ENCODE measurements around the gene PGA5. TPM values are rescaled to one million over a fixed set of nuclear protein-coding genes. Genes with fewer than 3 reads are reported as not detected.

Gene PGA5
- total and polyA plus RNA-seq, 12 donors = 0.28 to 1.1 (median 0.71) TPM; not detected in 4

DNA sequence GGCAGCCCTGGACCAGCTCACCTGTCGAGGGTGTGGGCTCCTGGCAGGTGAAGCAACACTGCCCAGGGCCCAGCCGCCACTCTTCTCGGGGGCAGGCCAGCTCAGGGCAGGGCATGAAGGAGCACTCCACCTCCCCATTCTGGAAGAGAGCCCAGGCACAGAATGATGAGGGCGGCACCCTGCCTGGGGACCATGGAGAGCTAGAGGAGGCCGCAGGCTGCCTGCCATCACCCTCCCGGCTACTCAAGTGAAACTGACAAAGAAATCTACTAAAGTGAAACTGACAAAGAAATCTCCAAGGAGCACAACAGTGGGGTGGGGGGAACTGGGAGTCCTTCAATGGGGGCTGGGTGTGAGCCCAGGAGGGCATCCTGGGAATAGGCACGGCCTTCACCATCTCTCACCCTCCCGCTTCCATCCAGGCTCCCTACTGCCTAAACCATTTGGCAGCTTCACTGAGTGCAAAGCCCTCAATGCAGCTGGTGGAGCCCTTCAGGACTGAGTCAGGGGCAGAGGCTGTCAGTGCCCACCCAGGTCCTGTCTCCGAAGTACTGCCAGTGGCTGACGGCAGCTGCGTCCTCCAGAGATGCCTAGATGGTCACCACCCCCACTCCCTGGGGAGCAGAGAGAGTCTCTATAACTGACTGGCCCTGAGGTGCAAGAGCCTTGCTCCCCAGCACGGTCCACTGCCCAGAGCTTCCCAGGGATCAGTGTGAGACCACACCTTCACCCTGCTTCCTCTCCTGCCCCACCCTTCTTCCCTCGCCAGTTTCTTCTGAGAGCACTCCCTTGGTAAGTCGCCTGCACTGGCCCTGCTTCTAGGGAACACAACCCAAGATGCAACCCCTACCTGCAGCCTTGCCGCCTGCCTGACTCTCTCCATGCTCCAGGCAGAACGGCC lies 32.5 kb downstream of the PGA5 start:
- Histone ChIP-seq H3K9me3 (replicated peaks in 1 of 3) (no peaks in the 10 kb centered on the region), H3K27ac (no peak overlapping the region), H3K36me3 (replicated peaks in 1 of 2) (no peaks in the 10 kb centered on the region), H3K27me3 (no peaks in the 10 kb centered on the region), H3K4me3 (no peak overlapping the region), H3K4me1 (replicated peaks in 1 of 2) (no peaks in the 10 kb centered on the region)
- no peak for DNase-seq
- intact Hi-C loops (cut with DNase I) = no loop called here
- WGBS, 4 donors = 83 to 89% (median 87%) methylated on average over 11 to 16 of the region's 16 CpGs
- TF ChIP-seq, protein P1, sequence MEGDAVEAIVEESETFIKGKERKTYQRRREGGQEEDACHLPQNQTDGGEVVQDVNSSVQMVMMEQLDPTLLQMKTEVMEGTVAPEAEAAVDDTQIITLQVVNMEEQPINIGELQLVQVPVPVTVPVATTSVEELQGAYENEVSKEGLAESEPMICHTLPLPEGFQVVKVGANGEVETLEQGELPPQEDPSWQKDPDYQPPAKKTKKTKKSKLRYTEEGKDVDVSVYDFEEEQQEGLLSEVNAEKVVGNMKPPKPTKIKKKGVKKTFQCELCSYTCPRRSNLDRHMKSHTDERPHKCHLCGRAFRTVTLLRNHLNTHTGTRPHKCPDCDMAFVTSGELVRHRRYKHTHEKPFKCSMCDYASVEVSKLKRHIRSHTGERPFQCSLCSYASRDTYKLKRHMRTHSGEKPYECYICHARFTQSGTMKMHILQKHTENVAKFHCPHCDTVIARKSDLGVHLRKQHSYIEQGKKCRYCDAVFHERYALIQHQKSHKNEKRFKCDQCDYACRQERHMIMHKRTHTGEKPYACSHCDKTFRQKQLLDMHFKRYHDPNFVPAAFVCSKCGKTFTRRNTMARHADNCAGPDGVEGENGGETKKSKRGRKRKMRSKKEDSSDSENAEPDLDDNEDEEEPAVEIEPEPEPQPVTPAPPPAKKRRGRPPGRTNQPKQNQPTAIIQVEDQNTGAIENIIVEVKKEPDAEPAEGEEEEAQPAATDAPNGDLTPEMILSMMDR (IDR thresholded peaks at IDR 0.05) = no peak
- TF ChIP-seq POLR2A (IDR thresholded peaks at IDR 0.05) = no peak

- DNase-seq = no peak
- TF ChIP-seq, protein P1 (IDR thresholded peaks at IDR 0.05) = no peak
- no peak for TF ChIP-seq POLR2A (IDR thresholded peaks at IDR 0.05)
- Histone ChIP-seq H3K36me3 (replicated peaks in 1 of 2) (no peaks in the 10 kb centered on the region), H3K4me1 (replicated peaks in 1 of 2) (no peaks in the 10 kb centered on the region), H3K9me3 (replicated peaks in 1 of 3) (no peaks in the 10 kb centered on the region), H3K27ac (no peak overlapping the region), H3K27me3 (no peaks in the 10 kb centered on the region), H3K4me3 (no peak overlapping the region)
- WGBS, 4 donors = 89 to 100% (median 94%) methylated on average over 4 of the region's 4 CpGs
- intact Hi-C loops (cut with DNase I) = no loop called here
Measured at GRCh38 chr11:61274084-61274483, 33.1 kb downstream of the PGA5 start.

DNA sequence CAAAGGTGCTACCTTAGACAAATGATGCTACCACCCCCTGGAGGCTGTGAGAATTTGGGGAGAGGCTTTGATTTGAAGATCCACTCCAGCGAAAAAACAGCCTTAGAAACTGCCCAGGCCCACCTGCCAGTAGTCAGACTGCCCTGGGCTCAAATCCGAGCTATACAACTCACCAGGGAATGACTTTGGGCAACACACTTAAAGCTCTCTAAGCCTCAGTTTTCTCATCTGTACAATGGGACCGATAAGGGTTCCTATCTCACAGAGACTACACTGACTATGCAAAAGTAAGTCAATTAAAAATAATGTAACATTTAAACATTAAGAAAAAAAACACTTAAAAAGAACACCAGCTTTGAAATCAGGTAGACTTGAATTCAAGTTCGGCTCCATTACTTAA lies 34.2 kb downstream of the PGA5 start:
- WGBS, 4 donors = 89 to 96% (median 93%) methylated on average over 4 of the region's 4 CpGs
- intact Hi-C loops (cut with DNase I) = no loop called here
- Histone ChIP-seq H3K4me1 (replicated peaks in 1 of 2) (no peaks in the 10 kb centered on the region), H3K9me3 (replicated peaks in 1 of 3) (no peaks in the 10 kb centered on the region), H3K4me3 (no peak overlapping the region), H3K36me3 (replicated peaks in 1 of 2) (no peaks in the 10 kb centered on the region), H3K27ac (no peak overlapping the region), H3K27me3 (no peaks in the 10 kb centered on the region)
- TF ChIP-seq, protein P1 (IDR thresholded peaks at IDR 0.05) = no peak
- no peak for TF ChIP-seq POLR2A (IDR thresholded peaks at IDR 0.05)
- DNase-seq = no peak

- H3K4me3 ChIP-seq = no peak overlapping the region
Measured at GRCh38 chr11:61277186-61278000, 36.4 kb downstream of the PGA5 start.

More at GRCh38 chr11:61277186-61278000, 36.4 kb downstream of the PGA5 start:
- Histone ChIP-seq H3K27me3 (no peaks in the 10 kb centered on the region), H3K4me1 (replicated peaks in 1 of 2) (no peaks in the 10 kb centered on the region), H3K27ac (no peak overlapping the region), H3K36me3 (replicated peaks in 1 of 2) (no peaks in the 10 kb centered on the region), H3K9me3 (replicated peaks in 1 of 3) (no peaks in the 10 kb centered on the region)
- 89 to 93% (median 91%) methylated on average over 13 to 14 of the region's 14 CpGs for WGBS, 4 donors
- intact Hi-C loops (cut with DNase I) = no loop called here
- DNase-seq = no peak
- TF ChIP-seq POLR2A (IDR thresholded peaks at IDR 0.05) = no peak
- TF ChIP-seq, protein P1 (IDR thresholded peaks at IDR 0.05) = no peak

Data from adrenal gland (tissue), 12 donors.